Raji (cell line): ENCODE results near the gene PHF13.

Experiments used
- POLR2A ChIP-seq: IDR thresholded peaks from 2 replicates; pipeline ENCODE4 v1.6.1; 2011; ENCODE audit warnings: low read depth, low read length, control low read depth; ENCODE audit not compliant: insufficient read depth

Gene PHF13

DNA sequence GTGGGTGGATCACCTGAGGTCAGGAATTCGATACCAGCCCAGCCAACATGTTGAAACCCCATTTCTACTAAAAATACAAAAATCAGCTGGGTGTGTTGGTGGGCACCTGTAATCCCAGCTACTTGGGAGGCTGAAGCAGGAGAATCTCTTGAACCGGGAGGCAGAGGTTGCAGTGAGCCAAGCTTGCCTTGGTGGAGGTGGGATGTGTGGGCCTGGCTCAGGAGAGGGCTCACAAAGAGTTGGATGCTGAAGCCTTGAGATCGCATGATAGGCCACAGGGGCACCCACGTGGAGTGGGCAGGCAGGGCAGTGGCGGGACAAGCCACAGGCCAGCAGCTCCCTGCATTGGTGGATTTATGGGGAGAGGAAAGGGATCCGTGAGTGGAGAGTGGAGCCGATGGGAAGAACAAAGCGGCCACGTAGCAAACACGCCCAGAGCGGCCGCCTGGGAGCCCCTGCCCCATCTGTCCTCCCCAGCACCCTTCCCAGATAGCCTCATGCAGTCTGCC lies 15.5 kb downstream of the PHF13 start:
- TF ChIP-seq POLR2A: no peak

GRCh38 chr1:6630027-6630426 lies 16.5 kb downstream of the PHF13 start:
- no peak for TF ChIP-seq POLR2A

DNA sequence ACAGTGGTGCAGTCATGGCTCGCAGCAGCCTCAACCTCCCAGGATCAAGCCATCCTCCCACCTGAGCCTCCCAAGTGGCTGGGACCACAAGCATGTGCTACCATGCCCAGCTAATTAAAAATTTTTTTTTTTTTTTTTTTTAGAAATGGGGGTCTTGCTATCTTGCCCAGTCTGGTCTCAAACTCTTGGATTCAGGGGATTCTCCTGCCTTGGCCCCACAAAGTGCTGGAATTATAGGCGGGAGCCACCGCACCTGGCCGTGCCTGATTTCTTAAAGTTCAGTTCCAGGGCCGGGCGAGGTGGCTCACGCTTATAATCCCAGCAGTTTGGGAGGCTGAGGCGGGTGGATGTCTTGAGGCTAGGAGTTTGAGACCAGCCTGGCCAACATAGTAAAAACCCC lies 17.5 kb downstream of the PHF13 start:
- no peak for TF ChIP-seq POLR2A

DNA sequence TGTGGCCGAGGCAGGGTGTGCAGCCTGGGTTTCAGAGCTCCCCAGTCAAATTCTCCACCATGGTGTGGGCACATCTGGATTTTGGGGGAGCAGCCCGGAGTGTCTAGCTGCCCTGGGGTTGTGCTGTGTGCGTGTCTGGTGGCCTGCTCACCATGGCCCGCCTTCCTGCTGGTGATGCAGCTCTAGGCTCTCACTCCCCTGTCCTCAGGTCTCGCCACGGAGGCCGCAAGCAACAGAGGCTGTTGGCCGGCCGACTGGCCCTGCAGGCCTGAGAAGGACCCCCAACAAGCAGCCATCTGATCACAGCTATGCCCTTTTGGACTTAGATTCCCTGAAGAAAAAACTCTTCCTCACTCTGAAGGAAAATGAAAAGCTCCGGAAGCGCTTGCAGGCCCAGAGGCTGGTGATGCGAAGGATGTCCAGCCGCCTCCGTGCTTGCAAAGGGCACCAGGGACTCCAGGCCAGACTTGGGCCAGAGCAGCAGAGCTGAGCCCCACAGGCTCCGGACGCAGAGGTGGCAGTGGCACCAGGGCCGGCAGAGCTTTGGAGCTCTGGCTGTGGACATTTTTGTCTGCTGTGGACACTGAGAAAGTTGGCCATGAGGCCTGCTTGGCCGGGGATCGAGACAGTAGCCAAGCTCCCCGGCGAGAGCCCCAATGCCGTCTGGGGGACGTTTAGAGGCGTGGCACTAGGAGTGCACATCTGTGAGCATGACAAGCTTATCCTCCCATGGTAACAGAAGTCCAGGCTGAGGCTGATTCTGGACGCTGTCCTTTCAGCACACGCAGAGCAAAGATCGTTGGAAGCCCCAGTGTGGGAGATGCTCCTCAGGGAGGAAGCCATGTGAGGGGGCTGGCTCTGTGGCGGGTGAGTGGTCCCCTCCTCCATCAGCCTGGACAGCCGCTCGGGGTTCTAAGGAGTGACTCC lies 19.3 kb downstream of the PHF13 start:
- no peak for TF ChIP-seq POLR2A

GRCh38 chr1:6634371-6635052 lies 21.0 kb downstream of the PHF13 start:
- TF ChIP-seq POLR2A: no peak

- TF ChIP-seq POLR2A: no peak
Measured at GRCh38 chr1:6635161-6635909, 21.8 kb downstream of the PHF13 start.

DNA sequence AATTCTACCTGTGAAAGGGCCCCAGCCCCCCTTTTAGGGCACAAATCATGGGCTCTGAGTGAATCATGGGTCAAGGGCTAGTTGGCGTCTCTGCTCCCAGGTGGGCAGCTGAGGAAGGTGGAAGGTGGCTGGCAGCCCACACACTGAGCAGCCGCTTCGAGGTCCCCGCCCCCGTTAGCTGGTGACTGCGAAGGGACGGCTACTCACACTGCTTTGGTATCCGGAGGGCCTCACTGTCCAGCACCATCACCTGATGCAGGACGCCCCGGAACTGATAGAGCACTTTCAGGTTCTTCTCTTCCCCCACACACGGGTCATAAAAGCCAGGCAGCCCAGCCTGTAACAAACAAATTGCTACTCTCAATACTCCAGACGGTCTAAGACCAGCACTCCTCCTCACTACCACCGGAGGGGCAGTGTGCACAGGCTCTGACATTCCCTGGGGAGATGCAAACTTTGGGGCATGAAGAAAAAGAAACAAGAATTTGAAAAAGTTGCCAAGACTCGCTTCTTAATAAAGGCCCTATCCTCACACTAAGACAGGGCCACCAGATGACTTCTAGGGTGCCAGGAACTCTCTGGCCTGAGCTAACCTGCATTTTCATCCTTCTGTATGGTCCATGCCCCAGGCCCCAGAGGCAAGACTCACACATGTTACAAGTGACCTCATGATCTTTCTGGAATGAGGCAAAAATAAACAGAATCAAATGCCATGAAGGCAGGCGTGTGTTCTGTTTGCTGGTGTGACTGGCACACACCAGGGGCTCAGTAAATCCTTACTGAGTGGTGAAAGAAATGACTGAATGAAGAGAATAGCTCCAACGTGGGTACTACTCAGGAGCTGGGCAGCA lies 22.6 kb downstream of the PHF13 start:
- TF ChIP-seq POLR2A: no peak

- no peak for TF ChIP-seq POLR2A
Measured at GRCh38 chr1:6637770-6638169, 24.2 kb downstream of the PHF13 start.

- TF ChIP-seq POLR2A: no peak
Measured at GRCh38 chr1:6638226-6638625, 24.7 kb downstream of the PHF13 start.

DNA sequence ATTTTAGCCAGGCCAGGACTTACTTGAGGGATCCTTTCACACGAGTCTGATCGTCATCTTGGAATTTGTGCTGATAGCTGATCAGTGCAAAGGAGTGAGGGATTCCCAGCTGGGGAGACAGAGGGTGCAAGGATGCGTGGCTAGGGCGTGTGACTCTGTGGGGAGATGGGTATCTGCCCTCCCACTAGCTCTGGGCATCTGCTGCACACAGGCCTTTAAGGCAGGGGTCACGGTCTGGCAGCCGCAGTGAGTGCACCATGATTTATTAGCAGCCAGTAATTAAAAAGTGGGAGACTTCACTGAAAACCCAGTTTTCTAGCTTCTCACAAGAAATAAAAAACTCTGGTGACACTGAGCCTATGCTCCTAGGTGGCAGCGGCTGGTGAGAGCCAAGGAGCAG lies 31.5 kb downstream of the PHF13 start:
- no peak for TF ChIP-seq POLR2A

- no peak for TF ChIP-seq POLR2A
Measured at GRCh38 chr1:6646499-6647148, 33.1 kb downstream of the PHF13 start.

DNA sequence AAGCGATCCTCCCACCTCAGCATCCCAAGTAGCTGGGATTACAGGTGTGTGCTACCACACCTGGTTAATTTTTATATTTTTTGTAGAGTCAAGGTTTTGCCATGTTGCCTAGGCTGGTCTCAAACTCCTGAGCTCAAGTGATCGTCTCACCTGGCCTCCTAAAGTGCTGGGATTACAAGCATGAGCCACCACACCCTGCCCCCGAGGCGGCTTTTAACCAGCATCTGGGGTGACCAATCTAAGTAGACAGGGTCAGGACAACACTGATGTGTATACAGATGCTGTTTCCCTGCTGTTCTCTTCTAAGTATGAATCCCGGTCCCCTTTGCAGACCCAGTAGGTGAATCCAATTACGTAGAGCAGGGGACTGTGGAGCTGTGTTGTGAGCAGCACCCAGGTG lies 35.0 kb downstream of the PHF13 start:
- no peak for TF ChIP-seq POLR2A

DNA sequence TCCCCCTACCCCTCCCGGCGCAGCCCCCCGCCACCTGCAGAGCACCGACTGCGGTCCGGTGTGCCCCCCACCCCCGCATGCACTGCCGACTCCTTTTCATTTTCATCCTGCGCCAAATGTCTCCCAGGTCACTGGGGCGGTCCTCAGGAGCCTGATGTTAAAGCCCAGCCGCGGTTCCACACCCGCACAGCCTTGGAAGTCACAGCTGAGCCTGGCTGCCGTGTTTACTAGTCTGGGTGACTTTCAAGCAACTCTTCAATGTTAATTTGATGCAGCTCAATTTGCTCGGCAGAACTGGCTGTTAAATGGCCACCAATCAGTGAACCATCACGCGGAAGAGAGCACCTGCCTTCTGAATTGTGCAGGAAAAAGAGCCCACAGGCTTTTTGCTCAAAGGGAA lies 38.4 kb downstream of the PHF13 start:
- no peak for TF ChIP-seq POLR2A

DNA sequence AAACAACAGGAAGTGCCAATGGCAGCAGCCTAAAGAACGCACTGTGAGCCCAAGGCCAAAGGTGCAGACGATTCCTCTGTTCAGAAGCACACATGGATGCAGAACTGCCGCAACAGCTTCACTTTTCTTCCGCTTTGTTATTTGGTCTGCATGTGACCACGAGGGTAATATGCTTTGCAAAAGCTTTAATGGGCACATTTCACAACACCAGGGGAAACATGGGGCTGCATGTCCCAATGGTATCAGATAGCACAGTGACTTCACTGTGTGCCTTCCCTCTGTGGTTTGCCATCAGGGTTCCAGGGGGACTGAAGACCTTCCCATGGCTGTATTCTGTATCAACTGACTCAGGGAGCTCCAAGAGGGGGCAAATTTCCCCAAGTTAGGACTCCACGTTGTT lies 39.5 kb downstream of the PHF13 start:
- TF ChIP-seq POLR2A: no peak
